ENCODE measurements around the gene MYO18A.

DNA sequence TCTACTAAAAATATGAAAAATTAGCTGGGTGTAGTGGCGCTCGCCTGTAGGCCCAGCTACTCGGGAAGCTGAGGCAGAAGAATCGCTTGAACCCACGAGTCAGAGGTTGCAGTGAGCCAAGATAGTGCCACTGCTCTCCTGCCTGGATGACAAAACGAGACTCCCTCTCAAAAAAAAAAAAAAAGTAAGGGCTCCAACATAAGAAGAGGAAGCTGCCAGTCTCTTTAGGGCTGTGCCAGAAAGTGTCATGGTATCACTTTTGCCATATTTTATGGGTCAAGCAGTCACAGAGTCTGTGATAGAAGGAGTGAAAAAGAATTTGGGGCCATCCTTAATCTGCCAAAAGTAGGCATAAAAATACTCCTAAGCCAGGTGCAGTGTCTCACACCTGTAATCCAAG is 138.6 kb downstream of the MYO18A start:
- TF ChIP-seq, protein P1, sequence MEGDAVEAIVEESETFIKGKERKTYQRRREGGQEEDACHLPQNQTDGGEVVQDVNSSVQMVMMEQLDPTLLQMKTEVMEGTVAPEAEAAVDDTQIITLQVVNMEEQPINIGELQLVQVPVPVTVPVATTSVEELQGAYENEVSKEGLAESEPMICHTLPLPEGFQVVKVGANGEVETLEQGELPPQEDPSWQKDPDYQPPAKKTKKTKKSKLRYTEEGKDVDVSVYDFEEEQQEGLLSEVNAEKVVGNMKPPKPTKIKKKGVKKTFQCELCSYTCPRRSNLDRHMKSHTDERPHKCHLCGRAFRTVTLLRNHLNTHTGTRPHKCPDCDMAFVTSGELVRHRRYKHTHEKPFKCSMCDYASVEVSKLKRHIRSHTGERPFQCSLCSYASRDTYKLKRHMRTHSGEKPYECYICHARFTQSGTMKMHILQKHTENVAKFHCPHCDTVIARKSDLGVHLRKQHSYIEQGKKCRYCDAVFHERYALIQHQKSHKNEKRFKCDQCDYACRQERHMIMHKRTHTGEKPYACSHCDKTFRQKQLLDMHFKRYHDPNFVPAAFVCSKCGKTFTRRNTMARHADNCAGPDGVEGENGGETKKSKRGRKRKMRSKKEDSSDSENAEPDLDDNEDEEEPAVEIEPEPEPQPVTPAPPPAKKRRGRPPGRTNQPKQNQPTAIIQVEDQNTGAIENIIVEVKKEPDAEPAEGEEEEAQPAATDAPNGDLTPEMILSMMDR (IDR thresholded peaks at IDR 0.05) = no peak
- no peak for TF ChIP-seq POLR2A (IDR thresholded peaks at IDR 0.05)
